Adrenal gland (tissue), 5 donors: ENCODE measurements around the gene TELO2.

Source experiments
- CTCF ChIP-seq, 6 experiments: fragments of 450-650 bp in 4 of 6; fragments of 200-600 bp in 2 of 6; sonication (generic) in 1 of 6; IDR thresholded peaks; 1 replicate in 5 of 6; 2 replicates in 1 of 6; pipeline versions ENCODE4 v1.5.1 to v1.8.0; 2016 to 2021; ENCODE audit warnings: antibody characterized with exemption in 6 of 6, mild to moderate bottlenecking in 2 of 6, moderate library complexity in 1 of 6
- POLR2A ChIP-seq, 2 donors: fragments of 450-650 bp; IDR thresholded peaks; one replicate each; pipeline ENCODE4 v1.6.1; 2017; ENCODE audit warnings: antibody characterized with exemption in 2 of 2, mild to moderate bottlenecking in 2 of 2, moderate library complexity in 1 of 2
- donor health status: DM: no; HTN: no; CAD: no.

DNA sequence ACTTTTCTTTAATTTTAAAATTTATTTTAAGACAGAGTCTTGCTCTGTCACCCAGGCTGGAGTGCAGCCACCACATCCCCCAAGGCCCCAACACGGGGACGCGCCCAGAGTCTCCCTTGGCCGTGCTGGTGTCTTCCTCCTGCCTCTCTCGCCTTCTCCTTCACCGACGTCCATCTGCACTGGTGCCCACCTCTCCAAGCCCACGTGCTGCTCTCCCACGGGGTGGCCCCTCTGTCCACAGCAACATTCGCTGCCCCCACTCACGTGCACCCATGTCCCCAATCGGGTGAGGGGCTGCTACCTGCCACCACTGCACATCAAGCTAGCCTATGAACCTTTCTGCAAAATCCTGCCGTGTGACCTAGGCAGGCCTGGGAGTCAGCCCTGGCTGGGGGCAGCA, 43.4 kb downstream of the TELO2 start:
- no peak for TF ChIP-seq CTCF (IDR thresholded peaks at IDR 0.05)
- no peak for TF ChIP-seq POLR2A (IDR thresholded peaks at IDR 0.05)
